Endothelial cell of umbilical vein (primary cell): ENCODE measurements around the gene ABHD17A. TPM values are rescaled to one million over a fixed set of nuclear protein-coding genes. Genes with fewer than 3 reads are reported as not detected.

Experiments used
- BruUV-seq: library from RNA; stranded (reverse); fragments of 400-500 nt; replicated peaks from 2 replicates; lab custom pipeline; 2021; lab: Mats Ljungman, UMichigan
- CTCF ChIA-PET: fragments of 300-600, 350-600 bp; sonication (Branson Sonifier 250); formaldehyde crosslinking; loops from one replicate; lab custom pipeline; 2021; ENCODE audit warnings: antibody characterized with exemption, inconsistent platforms; lab: Charles Lee
- POLR2A ChIA-PET: fragments of 300-600, 350-600 bp; sonication (Branson Sonifier 250); formaldehyde crosslinking; loops from one replicate; lab custom pipeline; 2021; ENCODE audit warnings: antibody characterized with exemption, inconsistent platforms; lab: Charles Lee
- DNase-seq: peaks from one replicate; pipeline ENCODE4 v3.0.0-alpha.2; 2011; ENCODE audit warnings: low read depth, low spot score
- FAIRE-seq: peaks from 2 replicates; lab custom pipeline; 2011; peaks lifted over from hg19 to GRCh38; lab: Jason Lieb, UNC
- H2AFZ ChIP-seq: 2 replicates; pipeline ENCODE4 v1.6.0; 2012; ENCODE audit warnings: low read depth, low read length, control low read depth, inconsistent platforms
- H3K27ac ChIP-seq: 2 replicates; pipeline ENCODE4 v1.5.1; 2011; ENCODE audit warnings: low read depth, mild to moderate bottlenecking, control low read depth, low read length, moderate library complexity; ENCODE audit not compliant: insufficient read depth
- H3K27me3 ChIP-seq, 2 experiments: 2 replicates each; pipeline versions ENCODE4 v1.6.0 to v1.6.1; 2011; ENCODE audit warnings: low read length in 2 of 2, mixed read lengths in 1 of 2; ENCODE audit not compliant: control insufficient read depth in 2 of 2, insufficient read depth in 2 of 2
- H3K36me3 ChIP-seq, 2 experiments: 2 replicates in 1 of 2; 3 replicates in 1 of 2; pipeline ENCODE4 v1.5.1; 2011; ENCODE audit warnings: low read length in 2 of 2, mild to moderate bottlenecking in 1 of 2, moderate library complexity in 1 of 2; ENCODE audit not compliant: control insufficient read depth in 2 of 2, insufficient read depth in 2 of 2; ENCODE audit errors: extremely low read depth in 1 of 2
- H3K4me1 ChIP-seq: 3 replicates; pipeline ENCODE4 v1.5.1; 2011; ENCODE audit warnings: mild to moderate bottlenecking, low read length; ENCODE audit not compliant: control insufficient read depth, insufficient read depth; ENCODE audit errors: extremely low read depth
- H3K4me2 ChIP-seq: 2 replicates; pipeline ENCODE4 v1.6.1; 2011; ENCODE audit warnings: low read length, control low read depth, mixed read lengths; ENCODE audit not compliant: insufficient read depth
- H3K4me3 ChIP-seq, 3 experiments: fragments of 200-600 bp in 1 of 3; sonication (generic), shearing (Covaris generic) in 1 of 3; replicated peaks in 1 of 3; 2 replicates each; pipeline ENCODE4 v1.5.1; 2011 to 2016; ENCODE audit warnings: control low read depth in 3 of 3, low read length in 3 of 3, mild to moderate bottlenecking in 2 of 3, inconsistent platforms in 1 of 3, low read depth in 1 of 3, moderate library complexity in 1 of 3; ENCODE audit not compliant: insufficient read depth in 1 of 3
- H3K79me2 ChIP-seq: 2 replicates; pipeline ENCODE4 v1.6.0; 2012; ENCODE audit warnings: low read length, inconsistent platforms; ENCODE audit not compliant: control insufficient read depth, insufficient read depth
- H3K9ac ChIP-seq: replicated peaks from 2 replicates; pipeline ENCODE3; 2011; ENCODE audit warnings: low read length, control low read depth; ENCODE audit not compliant: insufficient read depth; ENCODE audit errors: extremely low read depth
- H3K9me1 ChIP-seq: replicated peaks from 3 replicates; pipeline ENCODE4 v1.6.0; 2011; ENCODE audit warnings: mild to moderate bottlenecking, low read length; ENCODE audit not compliant: control insufficient read depth, insufficient read depth; ENCODE audit errors: extremely low read depth
- H3K9me3 ChIP-seq: replicated peaks from 2 replicates; pipeline ENCODE4 v1.5.1; 2012; ENCODE audit warnings: low read length, inconsistent platforms; ENCODE audit not compliant: control insufficient read depth, insufficient read depth
- H4K20me1 ChIP-seq: replicated peaks from 2 replicates; pipeline ENCODE3; 2011; ENCODE audit warnings: mild to moderate bottlenecking, low read length; ENCODE audit not compliant: control insufficient read depth, insufficient read depth; ENCODE audit errors: extremely low read depth
- EZH2 ChIP-seq: IDR thresholded peaks from 2 replicates; pipeline ENCODE4 v1.6.1; 2012; ENCODE audit warnings: borderline replicate concordance, low read depth, mild to moderate bottlenecking, moderate library complexity, low read length, inconsistent platforms; ENCODE audit not compliant: severe bottlenecking
- FOS ChIP-seq: IDR thresholded peaks from 2 replicates; pipeline ENCODE4 v1.6.1; 2011; ENCODE audit warnings: mild to moderate bottlenecking, low read length, moderate library complexity, borderline replicate concordance; ENCODE audit not compliant: insufficient read depth
- GATA2 ChIP-seq: IDR thresholded peaks from 2 replicates; pipeline ENCODE4 v1.7.0; 2011; ENCODE audit warnings: low read depth, mild to moderate bottlenecking, moderate library complexity, mixed read lengths, low read length; ENCODE audit not compliant: insufficient read length, insufficient read depth
- JUN ChIP-seq: IDR thresholded peaks from 2 replicates; pipeline ENCODE4 v1.6.1; 2011; ENCODE audit warnings: borderline replicate concordance, low read depth; ENCODE audit not compliant: insufficient read length, insufficient read depth
- MYC ChIP-seq: IDR thresholded peaks from one replicate; pipeline ENCODE4 v1.6.1; 2011; ENCODE audit warnings: mild to moderate bottlenecking, low read depth, low read length
- POLR2A ChIP-seq: IDR thresholded peaks from 2 replicates; pipeline ENCODE4 v1.6.1; 2012; ENCODE audit warnings: low read depth, mild to moderate bottlenecking, control low read depth, low read length
- POLR2AphosphoS5 ChIP-seq: IDR thresholded peaks from 2 replicates; pipeline ENCODE4 v1.6.1; 2012; ENCODE audit warnings: low read depth, mild to moderate bottlenecking, control low read depth, low read length, moderate library complexity; ENCODE audit not compliant: insufficient read depth
- dilution Hi-C: fragments of 300-500 bp; cut with MboI; formaldehyde crosslinking; loops from one replicate; pipeline ENCODE4 v1.15.0; 2019; ENCODE audit warnings: low sequenced_read_pairs; ENCODE audit not compliant: extremely low pct_ligation_motif_present
- intact Hi-C: fragments of 100-400 bp; cut with micrococcal nuclease; formaldehyde crosslinking; loops from one replicate; pipeline ENCODE4 v1.10.0; 2022
- polyA plus RNA-seq, 4 experiments: library from polyadenylated mRNA; depleted of rRNA in 3 of 4; stranded (reverse) in 3 of 4; unstranded in 1 of 4; fragments of >200 nt; gene quantifications; 2 replicates each; pipeline versions ENCODE4 v1.2.1 to v1.2.3, GENCODE V29; 2011 to 2012; ENCODE audit warnings: missing spikeins in 1 of 4
- total RNA-seq: library from RNA; stranded (reverse); gene quantifications from 2 replicates; pipeline ENCODE4 v1.2.3, GENCODE V29; 2021
- TF ChIP-seq, protein P1 (sequence below), 2 donors: IDR thresholded peaks; 1 replicate in 1 of 2; 2 replicates in 1 of 2; pipeline ENCODE4 v1.5.1; 2011; ENCODE audit warnings: low read length in 2 of 2, mild to moderate bottlenecking in 2 of 2, moderate library complexity in 2 of 2, control low read depth in 1 of 2, inconsistent platforms in 1 of 2, low read depth in 1 of 2; ENCODE audit not compliant: insufficient read depth in 1 of 2; ENCODE audit errors: extremely low read depth in 1 of 2
- TF ChIP-seq, protein P2 (sequence below): IDR thresholded peaks from 2 replicates; pipeline ENCODE4 v1.6.1; 2011; ENCODE audit not compliant: insufficient read depth, insufficient read length

The ABHD17A gene
- total and polyA plus RNA-seq, 2 donors (not counting 3 experiments of a cell fraction or from before 2014, with no cell fraction given) = 89.8 to 143 TPM

DNA sequence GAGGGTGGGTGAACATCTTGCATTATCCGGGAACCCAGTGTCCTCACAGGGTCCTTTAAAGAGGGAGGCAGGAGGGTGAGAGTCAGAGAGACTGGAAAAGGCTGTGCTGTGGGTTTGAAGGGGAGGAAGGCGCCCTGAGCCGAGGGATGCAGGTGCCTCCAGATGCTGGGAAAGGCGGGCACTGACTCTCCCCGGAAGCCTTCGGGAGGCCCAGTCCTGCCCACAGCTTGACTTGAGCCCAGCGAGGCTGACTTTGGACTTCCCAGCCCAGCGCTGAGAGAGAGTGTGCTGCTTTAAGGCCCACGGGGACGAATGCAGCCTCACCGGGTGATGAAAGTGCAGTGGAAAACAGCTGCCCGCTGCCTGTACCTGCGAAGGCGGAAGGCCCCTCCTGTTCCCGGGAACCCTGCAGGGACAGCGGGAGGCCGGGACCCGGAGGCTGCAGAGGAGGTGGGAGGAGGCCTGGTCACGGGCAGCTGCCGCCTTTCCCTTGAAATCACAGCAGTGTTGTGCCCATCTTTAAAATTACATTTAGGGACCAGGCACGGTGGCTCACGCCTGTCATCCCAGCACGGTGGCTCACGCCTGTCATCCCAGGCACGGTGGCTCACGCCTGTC lies 53.1 kb downstream of the ABHD17A start:
- Histone ChIP-seq H3K9me3 (no peaks in the 10 kb centered on the region), H3K27me3 (no peaks in the 10 kb centered on the region), H4K20me1 (no peaks in the 10 kb centered on the region), H3K4me1 (no peaks in the 10 kb centered on the region), H3K9me1 (no peaks in the 10 kb centered on the region), H3K9ac (no peak overlapping the region), H2AFZ (no peak overlapping the region), H3K4me2 (no peak overlapping the region), H3K36me3 (peaks cover 0 to 5% of the 10 kb centered on the region in 2 experiments), H3K79me2 (peaks cover 51% of the 10 kb centered on the region), H3K4me3 (no peak overlapping the region), H3K27ac (no peak overlapping the region)
- DNase-seq = no peak
- dilution Hi-C loops = no loop called here
- ChIA-PET POLR2A (no interaction called here), CTCF (interaction anchor here (1.0 to 2.1 kb wide), 2 partner anchors 8 to 21 kb away, joined by 3 to 4 read pairs; no protein-coding TSS in a partner anchor)
- no TSS peak for BruUV-seq
- no peak for FAIRE-seq
- intact Hi-C loops = no loop called here
- TF ChIP-seq JUN (no peak), POLR2A (no peak), FOS (no peak), POLR2AphosphoS5 (no peak), MYC (no peak), GATA2 (no peak), EZH2 (no peak)
- TF ChIP-seq, protein P1, sequence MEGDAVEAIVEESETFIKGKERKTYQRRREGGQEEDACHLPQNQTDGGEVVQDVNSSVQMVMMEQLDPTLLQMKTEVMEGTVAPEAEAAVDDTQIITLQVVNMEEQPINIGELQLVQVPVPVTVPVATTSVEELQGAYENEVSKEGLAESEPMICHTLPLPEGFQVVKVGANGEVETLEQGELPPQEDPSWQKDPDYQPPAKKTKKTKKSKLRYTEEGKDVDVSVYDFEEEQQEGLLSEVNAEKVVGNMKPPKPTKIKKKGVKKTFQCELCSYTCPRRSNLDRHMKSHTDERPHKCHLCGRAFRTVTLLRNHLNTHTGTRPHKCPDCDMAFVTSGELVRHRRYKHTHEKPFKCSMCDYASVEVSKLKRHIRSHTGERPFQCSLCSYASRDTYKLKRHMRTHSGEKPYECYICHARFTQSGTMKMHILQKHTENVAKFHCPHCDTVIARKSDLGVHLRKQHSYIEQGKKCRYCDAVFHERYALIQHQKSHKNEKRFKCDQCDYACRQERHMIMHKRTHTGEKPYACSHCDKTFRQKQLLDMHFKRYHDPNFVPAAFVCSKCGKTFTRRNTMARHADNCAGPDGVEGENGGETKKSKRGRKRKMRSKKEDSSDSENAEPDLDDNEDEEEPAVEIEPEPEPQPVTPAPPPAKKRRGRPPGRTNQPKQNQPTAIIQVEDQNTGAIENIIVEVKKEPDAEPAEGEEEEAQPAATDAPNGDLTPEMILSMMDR (IDR thresholded peaks at IDR 0.05; ENCODE audit: extremely low read depth in 1 of 2, insufficient read depth in 1 of 2, low read depth in 1 of 2, low read length in 2 of 2) = no peak
- TF ChIP-seq, protein P2, sequence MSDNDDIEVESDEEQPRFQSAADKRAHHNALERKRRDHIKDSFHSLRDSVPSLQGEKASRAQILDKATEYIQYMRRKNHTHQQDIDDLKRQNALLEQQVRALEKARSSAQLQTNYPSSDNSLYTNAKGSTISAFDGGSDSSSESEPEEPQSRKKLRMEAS = no peak
